Measurements from ENCODE around the gene FBXO24.

GRCh38 chr7:100544967-100545359 lies 41.2 kb upstream of the FBXO24 start:
- TF ChIP-seq POLR2A (IDR thresholded peaks at IDR 0.05) = no peak
- no peak for TF ChIP-seq CTCF (IDR thresholded peaks at IDR 0.05)

All from upper lobe of left lung (tissue), 4 donors.